Neuronal stem cell (in vitro differentiated cells): ENCODE results near the gene GRAMD4.

Experiments used
- DNase-seq: peaks from one replicate; pipeline ENCODE4 v3.0.0-alpha.2; 2013; ENCODE audit warnings: low spot score
- H2AFZ ChIP-seq: one replicate; pipeline ENCODE4 v1.6.1; 2013; ENCODE audit warnings: mild to moderate bottlenecking, low read length, inconsistent platforms
- H2AK5ac ChIP-seq: 2 replicates; pipeline ENCODE4 v1.6.1; 2013; ENCODE audit warnings: low read depth, mild to moderate bottlenecking, inconsistent platforms, low read length, moderate library complexity, mixed read lengths
- H2BK120ac ChIP-seq: 2 replicates; pipeline ENCODE4 v1.6.1; 2013; ENCODE audit warnings: low read depth, mild to moderate bottlenecking, inconsistent platforms, low read length, moderate library complexity, mixed read lengths
- H2BK12ac ChIP-seq: one replicate; pipeline ENCODE4 v1.6.1; 2013; ENCODE audit warnings: low read length, inconsistent platforms
- H2BK15ac ChIP-seq: 2 replicates; pipeline ENCODE4 v1.6.1; 2013; ENCODE audit warnings: mild to moderate bottlenecking, low read length, inconsistent platforms, mixed read lengths
- H2BK5ac ChIP-seq: one replicate; pipeline ENCODE4 v1.6.1; 2013; ENCODE audit warnings: inconsistent platforms, mild to moderate bottlenecking, low read length, moderate library complexity
- H3K14ac ChIP-seq: one replicate; pipeline ENCODE4 v1.6.1; 2013; ENCODE audit warnings: low read length, inconsistent platforms
- H3K18ac ChIP-seq: 2 replicates; pipeline ENCODE4 v1.6.1; 2013; ENCODE audit warnings: low read length, inconsistent platforms
- H3K23ac ChIP-seq: 2 replicates; pipeline ENCODE4 v1.6.1; 2013; ENCODE audit warnings: low read depth, mild to moderate bottlenecking, mixed read lengths, low read length, inconsistent platforms; ENCODE audit not compliant: poor library complexity
- H3K27ac ChIP-seq: replicated peaks from 3 replicates; pipeline ENCODE4 v1.5.1; 2013; ENCODE audit warnings: low read length, inconsistent platforms
- H3K27me3 ChIP-seq, 3 experiments: 2 replicates each; pipeline ENCODE4 v1.6.1; 2013; ENCODE audit warnings: low read length in 3 of 3, mild to moderate bottlenecking in 2 of 3, inconsistent platforms in 1 of 3, low read depth in 1 of 3, mixed read lengths in 1 of 3, moderate library complexity in 1 of 3; ENCODE audit not compliant: control insufficient read depth in 3 of 3, insufficient read depth in 3 of 3
- H3K36me3 ChIP-seq, 2 donors: replicated peaks in 1 of 2; 2 replicates each; pipeline ENCODE4 v1.6.1; 2013; ENCODE audit warnings: low read length in 2 of 2; ENCODE audit not compliant: control insufficient read depth in 2 of 2, insufficient read depth in 2 of 2
- H3K4ac ChIP-seq: 2 replicates; pipeline ENCODE4 v1.6.1; 2013; ENCODE audit warnings: inconsistent platforms, mild to moderate bottlenecking, low read length, moderate library complexity
- H3K4me1 ChIP-seq, 2 donors: 1 replicate in 1 of 2; 2 replicates in 1 of 2; pipeline ENCODE4 v1.6.1; 2013; ENCODE audit warnings: low read length in 2 of 2, low read depth in 1 of 2; ENCODE audit not compliant: control insufficient read depth in 2 of 2, insufficient read depth in 1 of 2
- H3K4me2 ChIP-seq: one replicate; pipeline ENCODE4 v1.6.1; 2013; ENCODE audit warnings: mild to moderate bottlenecking, low read length, inconsistent platforms; ENCODE audit not compliant: insufficient read depth, poor library complexity, severe bottlenecking
- H3K4me3 ChIP-seq, 2 donors: 2 replicates each; pipeline ENCODE4 v1.5.1; 2013; ENCODE audit warnings: low read length in 2 of 2, mild to moderate bottlenecking in 2 of 2, inconsistent platforms in 1 of 2, moderate library complexity in 1 of 2
- H3K79me1 ChIP-seq: one replicate; pipeline ENCODE4 v1.6.1; 2013; ENCODE audit warnings: low read depth, mild to moderate bottlenecking, inconsistent platforms, low read length, moderate library complexity
- H3K9ac ChIP-seq: one replicate; pipeline ENCODE4 v1.6.1; 2013; ENCODE audit warnings: mild to moderate bottlenecking, low read depth, low read length, inconsistent platforms; ENCODE audit not compliant: poor library complexity
- H3K9me3 ChIP-seq, 2 donors: replicated peaks in 1 of 2; 2 replicates each; pipeline versions ENCODE3 to v1.6.1; 2013; ENCODE audit warnings: low read length in 2 of 2, mild to moderate bottlenecking in 2 of 2, inconsistent platforms in 1 of 2, low read depth in 1 of 2, mixed read lengths in 1 of 2, moderate library complexity in 1 of 2; ENCODE audit not compliant: control insufficient read depth in 2 of 2, insufficient read depth in 1 of 2
- H4K8ac ChIP-seq: one replicate; pipeline ENCODE4 v1.6.1; 2013; ENCODE audit warnings: low read depth, mild to moderate bottlenecking, inconsistent platforms, low read length, moderate library complexity
- H4K91ac ChIP-seq: one replicate; pipeline ENCODE4 v1.6.1; 2013; ENCODE audit warnings: low read length, low read depth, mild to moderate bottlenecking, inconsistent platforms; ENCODE audit not compliant: poor library complexity
- WGBS, 2 donors: extraction: QIAGEN DNeasy Blood & Tissue Kit; methylation state at CpG; one replicate each; pipeline ENCODE4 v1.1.7; 2013; ENCODE audit warnings: missing lambda C conversion rate in 2 of 2, mixed read lengths in 1 of 2; ENCODE audit not compliant: insufficient read length in 2 of 2, insufficient replicate concordance in 1 of 2; ENCODE audit errors: extremely low coverage in 2 of 2; 5-methylcytosine and 5-hydroxymethylcytosine counted together

Gene GRAMD4

DNA sequence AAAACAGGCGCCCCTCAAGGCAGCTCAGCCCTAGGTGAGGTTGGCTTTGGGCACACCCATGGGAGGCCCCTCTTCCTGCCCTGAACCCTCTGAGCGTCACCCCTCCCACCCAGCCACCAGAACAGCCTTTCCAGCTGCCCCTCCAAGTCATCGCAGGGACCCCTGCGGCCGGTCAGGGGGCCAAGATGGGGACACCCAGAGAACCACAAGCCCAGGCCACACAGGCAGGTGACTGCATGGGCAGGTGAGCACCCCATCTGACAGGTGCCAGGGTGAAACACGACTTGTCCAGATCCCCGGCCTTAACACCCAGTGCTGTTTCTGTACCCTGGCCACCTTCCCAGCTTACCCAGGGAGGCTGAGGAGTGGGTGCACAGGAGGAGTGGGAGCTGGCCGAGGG is 24.6 kb upstream of the GRAMD4 start:
- H3K4me1 ChIP-seq, result no peaks in the 10 kb centered on the region
- H2BK15ac ChIP-seq, result no peak overlapping the region
- H3K36me3 ChIP-seq, result no peaks in the 10 kb centered on the region
- H3K27ac ChIP-seq, result no peak overlapping the region
- no peak overlapping the region for H3K4me3 ChIP-seq
- H3K4ac ChIP-seq, result no peak overlapping the region
- H2BK5ac ChIP-seq, result no peak overlapping the region
- no peak overlapping the region for H3K4me2 ChIP-seq
- H3K9me3 ChIP-seq, result no peaks in the 10 kb centered on the region
- no peak overlapping the region for H3K18ac ChIP-seq
- no CpG with 5 or more reads among the region's 8 CpGs for WGBS, 2 donors
- DNase-seq, result no peak
- no peak overlapping the region for H3K14ac ChIP-seq
- H2AFZ ChIP-seq, result no peak overlapping the region
- no peak overlapping the region for H3K9ac ChIP-seq
- no peak overlapping the region for H4K8ac ChIP-seq
- H3K79me1 ChIP-seq, result peaks cover 4% of the 10 kb centered on the region
- no peak overlapping the region for H4K91ac ChIP-seq
- H3K23ac ChIP-seq, result no peak overlapping the region
- H3K27me3 ChIP-seq, result no peaks in the 10 kb centered on the region
- H2AK5ac ChIP-seq, result no peak overlapping the region
- H2BK12ac ChIP-seq, result no peak overlapping the region
- no peak overlapping the region for H2BK120ac ChIP-seq

DNA sequence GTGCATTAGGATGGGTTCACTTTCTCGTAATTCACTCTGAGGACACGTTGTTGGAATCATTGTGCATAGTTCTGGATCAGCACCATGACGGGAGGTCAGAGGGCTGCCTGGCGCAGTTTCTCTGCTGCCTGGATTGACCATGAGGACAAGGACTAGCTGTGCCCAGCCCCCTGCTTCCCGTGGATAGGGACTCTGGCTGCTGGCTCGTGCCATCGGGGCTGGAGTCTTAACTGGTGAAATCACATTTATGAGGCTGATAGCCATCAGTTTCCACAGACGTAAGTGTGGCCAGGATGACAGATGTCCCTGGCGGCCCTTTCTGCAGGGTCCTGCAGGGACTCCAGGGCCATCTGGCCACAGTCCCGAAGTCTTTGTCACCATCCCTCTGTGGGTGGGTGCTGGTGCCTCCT is 24.1 kb upstream of the GRAMD4 start:
- Histone ChIP-seq H3K4me3 (no peak overlapping the region), H4K8ac (no peak overlapping the region), H2BK15ac (no peak overlapping the region), H2BK5ac (no peak overlapping the region), H3K4me1 (no peaks in the 10 kb centered on the region), H3K27me3 (no peaks in the 10 kb centered on the region), H2BK12ac (no peak overlapping the region), H4K91ac (no peak overlapping the region), H3K79me1 (peaks cover 4% of the 10 kb centered on the region), H3K14ac (peak overlapping the region; percentile 56), H3K4ac (no peak overlapping the region), H2AK5ac (no peak overlapping the region), H2AFZ (no peak overlapping the region), H3K9ac (no peak overlapping the region), H3K4me2 (no peak overlapping the region), H3K9me3 (no peaks in the 10 kb centered on the region), H3K23ac (no peak overlapping the region), H3K27ac (no peak overlapping the region), H3K18ac (no peak overlapping the region), H3K36me3 (no peaks in the 10 kb centered on the region), H2BK120ac (no peak overlapping the region)
- no CpG with 5 or more reads among the region's 10 CpGs for WGBS, 2 donors
- no peak for DNase-seq

DNA sequence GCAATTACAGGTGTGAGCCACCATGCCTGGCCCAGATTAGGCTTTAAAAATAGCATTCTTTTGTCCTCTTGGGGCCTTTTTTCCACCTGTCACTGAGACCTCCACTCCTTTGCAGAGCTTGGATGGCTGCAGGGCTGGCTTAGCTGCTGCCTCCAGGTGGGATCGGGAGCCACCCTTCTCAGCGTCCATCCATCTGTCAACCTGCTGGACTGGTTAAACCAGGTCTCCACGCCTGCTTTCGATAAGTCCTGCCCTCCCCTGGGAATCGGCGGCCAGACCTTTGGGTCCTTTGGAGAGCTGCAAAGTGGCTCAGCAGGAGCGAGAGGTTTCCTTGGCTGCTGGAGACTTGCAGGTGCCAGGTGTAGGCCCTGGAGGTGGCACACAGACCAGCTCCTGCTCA is 23.4 kb upstream of the GRAMD4 start:
- Histone ChIP-seq H3K18ac (no peak overlapping the region), H3K9me3 (no peaks in the 10 kb centered on the region), H3K36me3 (no peaks in the 10 kb centered on the region), H2AK5ac (peak overlapping the region; percentile 70), H2BK5ac (no peak overlapping the region), H2BK15ac (no peak overlapping the region), H4K8ac (peak overlapping the region; percentile 23), H3K23ac (no peak overlapping the region), H2BK120ac (no peak overlapping the region), H4K91ac (no peak overlapping the region), H3K4me1 (no peaks in the 10 kb centered on the region), H3K4me2 (no peak overlapping the region), H2BK12ac (no peak overlapping the region), H3K27me3 (no peaks in the 10 kb centered on the region), H3K79me1 (peaks cover 4% of the 10 kb centered on the region), H3K14ac (no peak overlapping the region), H3K4me3 (no peak overlapping the region), H3K27ac (no peak overlapping the region), H3K9ac (no peak overlapping the region), H2AFZ (no peak overlapping the region), H3K4ac (no peak overlapping the region)
- WGBS, 2 donors, result no CpG with 5 or more reads among the region's 7 CpGs
- no peak for DNase-seq

DNA sequence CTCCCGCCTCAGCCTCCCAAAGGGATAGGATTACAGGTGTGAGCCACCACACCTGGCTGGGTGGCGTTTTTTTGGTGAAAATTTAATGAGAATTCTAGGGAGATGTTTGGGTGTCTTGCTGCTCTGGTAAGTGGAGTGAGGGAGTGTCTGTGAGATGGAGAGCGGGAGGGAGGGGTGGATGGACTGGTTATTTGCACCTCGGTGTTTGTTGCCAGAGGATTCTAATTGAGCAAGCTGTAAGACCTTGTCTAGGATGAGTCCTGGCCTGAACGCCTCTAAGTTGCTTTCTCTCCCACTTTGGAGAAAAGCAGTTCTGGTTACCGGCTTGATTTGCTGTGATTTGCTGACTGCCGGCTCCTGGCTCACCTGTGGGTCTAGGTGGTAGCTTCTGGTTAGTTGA is 22.0 kb upstream of the GRAMD4 start:
- no CpG with 5 or more reads among the region's 7 CpGs for WGBS, 2 donors
- Histone ChIP-seq H2BK15ac (no peak overlapping the region), H3K4me3 (no peak overlapping the region)

More for the DNA sequence above, 22.0 kb upstream of the GRAMD4 start:
- Histone ChIP-seq H3K79me1 (peaks cover 4% of the 10 kb centered on the region), H3K27ac (no peak overlapping the region), H3K4me2 (no peak overlapping the region), H4K91ac (no peak overlapping the region), H3K4me1 (no peaks in the 10 kb centered on the region), H3K4ac (no peak overlapping the region), H2BK5ac (no peak overlapping the region), H3K9me3 (no peaks in the 10 kb centered on the region), H2AK5ac (no peak overlapping the region), H3K18ac (no peak overlapping the region), H2AFZ (no peak overlapping the region), H2BK120ac (no peak overlapping the region), H2BK12ac (no peak overlapping the region), H3K23ac (no peak overlapping the region), H3K9ac (no peak overlapping the region), H4K8ac (no peak overlapping the region), H3K14ac (no peak overlapping the region), H3K27me3 (no peaks in the 10 kb centered on the region), H3K36me3 (no peaks in the 10 kb centered on the region)
- no peak for DNase-seq
